ENCODE data around the gene CNKSR1. TPM values are rescaled to one million over a fixed set of nuclear protein-coding genes. Genes with fewer than 3 reads are reported as not detected.

CNKSR1 gene
- total and polyA plus RNA-seq, 2 of the 8 experiments (the other 6 are each of a cell fraction or from before 2014, with no cell fraction given), result 13.9 to 14.5 TPM

DNA sequence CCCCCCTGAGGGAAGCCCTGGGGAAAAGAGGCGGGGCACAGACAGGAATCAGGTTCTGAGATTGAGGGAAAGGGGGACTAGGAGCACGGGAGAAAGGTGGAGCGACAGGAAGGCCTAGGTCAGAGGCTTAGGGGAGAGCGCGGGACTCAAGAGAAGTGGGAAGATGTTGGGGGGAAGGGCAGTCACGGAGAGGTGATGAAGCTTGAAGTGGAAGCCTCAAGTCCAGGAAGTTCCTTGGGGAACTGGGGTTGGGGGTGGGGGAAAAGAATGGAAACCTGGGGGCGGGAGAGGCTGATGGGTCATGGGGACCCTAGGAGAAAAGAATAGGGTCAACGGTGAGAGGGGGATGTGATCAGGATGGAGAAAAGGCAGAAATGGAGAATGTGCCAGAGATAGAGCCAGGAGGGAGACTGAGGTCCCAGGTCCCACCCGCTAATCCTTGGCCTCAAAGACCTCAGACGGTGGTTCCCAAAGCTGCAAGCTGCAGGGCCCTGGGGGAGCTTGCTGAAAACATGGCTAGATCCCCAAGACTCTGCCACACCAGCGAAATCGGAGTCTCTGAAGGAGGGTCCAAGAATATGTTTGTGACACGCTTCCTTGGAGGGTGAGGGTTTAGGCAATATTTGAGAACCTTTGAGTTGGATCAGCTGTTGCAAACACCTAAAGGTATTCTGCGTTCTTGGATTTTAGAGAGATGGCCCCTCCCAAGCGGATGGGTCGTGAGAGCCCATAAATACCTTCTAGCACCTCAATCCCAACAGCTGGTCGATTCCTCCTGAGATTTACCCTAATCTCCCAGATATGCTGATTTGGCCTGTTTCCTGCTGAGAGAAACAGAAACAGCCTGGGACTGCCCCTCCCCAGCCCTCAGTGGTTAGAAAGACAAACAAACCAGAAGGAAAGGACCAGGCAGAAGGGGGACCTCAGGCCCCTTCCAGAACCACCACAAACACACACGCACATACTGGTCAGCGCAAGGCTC is 12.1 kb upstream of the CNKSR1 start:
- Histone ChIP-seq H4K8ac (ENCODE audit: extremely low read depth, insufficient read depth, low read length) (no peak overlapping the region), H3K27ac (ENCODE audit: low read depth, low read length) (no peak overlapping the region), H2BK120ac (replicated peaks; ENCODE audit: low read depth, low read length) (no peak overlapping the region), H2AFZ (ENCODE audit: low read length) (peak overlapping the region; percentile 14; the same call in 1 of the 2 replicates), H3K23me2 (ENCODE audit: low read depth, low read length) (peaks cover 11% of the 10 kb centered on the region), H3K9ac (replicated peaks in 1 of 4; ENCODE audit: extremely low read depth in 1 of 4, low read depth in 3 of 4, low read length in 3 of 4) (peak overlapping the region in 3 of 4 experiments; percentile 10 to 44 (median 20); a peak in 1 of 7 replicates), H3K14ac (ENCODE audit: insufficient read length) (no peak overlapping the region), H3K4ac (replicated peaks; ENCODE audit: insufficient read length, low read depth, low read length) (no peak overlapping the region), H3K4me2 (ENCODE audit: insufficient read depth in 1 of 2, low read depth in 2 of 2, low read length in 2 of 2) (peak overlapping the region; percentile 81 to 89), H3K4me3 (ENCODE audit: extremely low read depth in 1 of 4, insufficient read depth in 2 of 4, low read depth in 3 of 4, low read length in 4 of 4) (peak overlapping the region; percentile 39 to 65 (median 46)), H2BK20ac (ENCODE audit: low read length) (no peak overlapping the region), H2BK15ac (ENCODE audit: low read length) (no peak overlapping the region), H2BK12ac (ENCODE audit: low read depth, low read length) (peak overlapping the region; percentile 87; the same call in 1 of the 2 replicates), H3K56ac (replicated peaks; ENCODE audit: insufficient read length, low read depth, low read length) (no peak overlapping the region), H4K5ac (ENCODE audit: insufficient read length, low read depth, low read length) (no peak overlapping the region), H3K18ac (ENCODE audit: extremely low read depth, low read length) (peak overlapping the region; percentile 78), H3K79me1 (ENCODE audit: low read depth, low read length) (no peaks in the 10 kb centered on the region), H3K36me3 (ENCODE audit: control insufficient read depth in 2 of 4, insufficient read depth in 4 of 4, low read length in 3 of 4) (no peaks in the 10 kb centered on the region), H3K79me2 (ENCODE audit: control insufficient read depth in 1 of 2, insufficient read depth in 2 of 2, low read length in 2 of 2) (peaks cover 0 to 2% of the 10 kb centered on the region in 2 experiments; a peak in 1 of 4 replicates), H3K23ac (ENCODE audit: insufficient read length) (no peak overlapping the region), H4K20me1 (replicated peaks in 1 of 2; ENCODE audit: control insufficient read depth in 1 of 2, insufficient read depth in 2 of 2, low read length in 2 of 2) (peaks cover 3 to 5% of the 10 kb centered on the region in 2 experiments), H4K91ac (replicated peaks; ENCODE audit: insufficient read length, low read length) (peak overlapping the region; percentile 20), H3K4me1 (replicated peaks in 1 of 4; ENCODE audit: control insufficient read depth in 3 of 4, insufficient read depth in 4 of 4, low read length in 3 of 4) (peaks cover 5 to 34% (median 15%) of the 10 kb centered on the region in 4 experiments), H3K9me3 (ENCODE audit: insufficient read depth in 2 of 2, low read depth in 1 of 2, low read length in 1 of 2) (no peaks in the 10 kb centered on the region), H2BK5ac (ENCODE audit: low read depth, low read length) (peak overlapping the region; percentile 24; the same call in 1 of the 2 replicates), H2AK5ac (ENCODE audit: low read depth, low read length) (no peak overlapping the region), H3K27me3 (replicated peaks in 1 of 4; ENCODE audit: control insufficient read depth in 3 of 4, extremely low read depth in 1 of 4, insufficient read depth in 3 of 4, low read length in 3 of 4) (peaks cover 31 to 51% (median 45%) of the 10 kb centered on the region in 4 experiments)
- ChIA-PET CTCF (ENCODE audit: partially characterized antibody) (interaction anchor here (1.0 to 1.7 kb wide), 8 partner anchors 9 to 129 kb away, joined by 3 to 9 read pairs (median 4); partner anchors contain the start of gene CATSPER4), POLR2A (ENCODE audit: partially characterized antibody) (interaction anchor here (1.0 to 1.4 kb wide), 2 partner anchors 36 to 125 kb away, joined by 3 to 4 read pairs; no protein-coding TSS in a partner anchor)
- no peak for DNase-seq (ENCODE audit: low read depth in 1 of 2, low spot score in 2 of 2)
- FAIRE-seq, result no peak
- 51% methylated on average over 16 of the region's 19 CpGs; no CpG with 5 or more reads in 1 of the 2 experiments for WGBS, 2 experiments (ENCODE audit: extremely low coverage in 1 of 2, insufficient coverage in 1 of 2, insufficient read length in 1 of 2, insufficient replicate concordance in 2 of 2, low coverage in 1 of 2, low lambda C conversion rate in 2 of 2, missing lambda C conversion rate in 1 of 2)
- TF ChIP-seq GABPA (IDR thresholded peaks at IDR 0.05; ENCODE audit: borderline replicate concordance, insufficient read depth, low read length) (no peak), SP4 (IDR thresholded peaks at IDR 0.05; ENCODE audit: low read length) (no peak), ASH2L (IDR thresholded peaks at IDR 0.05; ENCODE audit: low read length) (no peak), SAP30 (IDR thresholded peaks at IDR 0.05; ENCODE audit: insufficient read depth, insufficient replicate concordance, low read length) (no peak), SIN3A (conservative IDR thresholded peaks at IDR 0.05 in 1 of 2, IDR thresholded peaks at IDR 0.05 in 1 of 2; ENCODE audit: low read depth in 1 of 2, low read length in 2 of 2) (no peak), HDAC2 (IDR thresholded peaks at IDR 0.05; ENCODE audit: borderline replicate concordance in 1 of 2, low read depth in 2 of 2, low read length in 2 of 2) (no peak), EP300 (IDR thresholded peaks at IDR 0.05; ENCODE audit: borderline replicate concordance in 1 of 2, low read depth in 2 of 2, low read length in 2 of 2) (no peak)
- TF ChIP-seq, protein P1, sequence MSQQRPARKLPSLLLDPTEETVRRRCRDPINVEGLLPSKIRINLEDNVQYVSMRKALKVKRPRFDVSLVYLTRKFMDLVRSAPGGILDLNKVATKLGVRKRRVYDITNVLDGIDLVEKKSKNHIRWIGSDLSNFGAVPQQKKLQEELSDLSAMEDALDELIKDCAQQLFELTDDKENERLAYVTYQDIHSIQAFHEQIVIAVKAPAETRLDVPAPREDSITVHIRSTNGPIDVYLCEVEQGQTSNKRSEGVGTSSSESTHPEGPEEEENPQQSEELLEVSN (IDR thresholded peaks at IDR 0.05), result no peak
